Astrocyte (in vitro differentiated cells and primary cell): ENCODE data around the gene MKI67. TPM values are rescaled to one million over a fixed set of nuclear protein-coding genes. Genes with fewer than 3 reads are reported as not detected.

Experiments used
- DNase-seq: peaks from one replicate; pipeline ENCODE4 v3.0.0-alpha.2; 2010; ENCODE audit warnings: low read depth
- FAIRE-seq: peaks from 2 replicates; lab custom pipeline; 2011; peaks lifted over from hg19 to GRCh38; lab: Jason Lieb, UNC
- H2AFZ ChIP-seq: 2 replicates; pipeline ENCODE4 v1.6.0; 2012; ENCODE audit warnings: low read depth, low read length, inconsistent platforms
- H3K27ac ChIP-seq: 2 replicates; pipeline ENCODE4 v1.5.1; 2011; ENCODE audit warnings: low read depth, low read length, inconsistent platforms
- H3K27me3 ChIP-seq: 2 replicates; pipeline ENCODE4 v1.6.0; 2011; ENCODE audit warnings: low read length, inconsistent platforms; ENCODE audit not compliant: insufficient read depth
- H3K36me3 ChIP-seq: 2 replicates; pipeline ENCODE4 v1.5.1; 2011; ENCODE audit warnings: low read length, inconsistent platforms; ENCODE audit not compliant: insufficient read depth
- H3K4me1 ChIP-seq: 2 replicates; pipeline ENCODE4 v1.5.1; 2011; ENCODE audit warnings: low read length, inconsistent platforms; ENCODE audit not compliant: insufficient read depth
- H3K4me2 ChIP-seq: 2 replicates; pipeline ENCODE4 v1.6.0; 2012; ENCODE audit warnings: low read length, inconsistent platforms
- H3K4me3 ChIP-seq: 2 replicates; pipeline ENCODE4 v1.5.1; 2011; ENCODE audit warnings: low read depth, mild to moderate bottlenecking, low read length, inconsistent platforms; ENCODE audit not compliant: insufficient read depth
- H3K79me2 ChIP-seq: 2 replicates; pipeline ENCODE4 v1.6.0; 2012; ENCODE audit warnings: mild to moderate bottlenecking, low read length, inconsistent platforms; ENCODE audit not compliant: insufficient read depth
- H3K9ac ChIP-seq: 2 replicates; pipeline ENCODE4 v1.6.0; 2012; ENCODE audit warnings: mild to moderate bottlenecking, low read length, inconsistent platforms
- H3K9me3 ChIP-seq: 2 replicates; pipeline ENCODE4 v1.5.1; 2012; ENCODE audit warnings: low read depth, mild to moderate bottlenecking, low read length, inconsistent platforms; ENCODE audit not compliant: insufficient read depth
- H4K20me1 ChIP-seq: 2 replicates; pipeline ENCODE4 v1.6.0; 2012; ENCODE audit warnings: low read length, inconsistent platforms; ENCODE audit not compliant: insufficient read depth
- H3K27ac Mint-ChIP-seq: one replicate; pipeline ENCODE4 v1.8.0; 2021; ENCODE audit warnings: mild to moderate bottlenecking, mixed read lengths; ENCODE audit not compliant: unreplicated experiment
- H3K27me3 Mint-ChIP-seq: one replicate; pipeline ENCODE4 v1.8.0; 2021; ENCODE audit warnings: low read depth, mixed read lengths; ENCODE audit not compliant: unreplicated experiment
- H3K36me3 Mint-ChIP-seq: one replicate; pipeline ENCODE4 v1.8.0; 2021; ENCODE audit warnings: low read depth, mixed read lengths; ENCODE audit not compliant: unreplicated experiment
- H3K4me1 Mint-ChIP-seq: one replicate; pipeline ENCODE4 v1.8.0; 2021; ENCODE audit warnings: low read depth, mixed read lengths; ENCODE audit not compliant: unreplicated experiment
- H3K4me3 Mint-ChIP-seq: one replicate; pipeline ENCODE4 v1.8.0; 2021; ENCODE audit warnings: mild to moderate bottlenecking, moderate library complexity, mixed read lengths; ENCODE audit not compliant: unreplicated experiment
- H3K9me3 Mint-ChIP-seq: one replicate; pipeline ENCODE4 v1.8.0; 2021; ENCODE audit warnings: mild to moderate bottlenecking, mixed read lengths; ENCODE audit not compliant: unreplicated experiment
- EZH2 ChIP-seq: IDR thresholded peaks from 2 replicates; pipeline ENCODE4 v1.6.1; 2012; ENCODE audit warnings: mild to moderate bottlenecking, low read length, inconsistent platforms; ENCODE audit not compliant: insufficient read depth
- total RNA-seq: library from RNA; stranded (reverse); gene quantifications from 2 replicates; pipeline ENCODE4 v1.2.1, GENCODE V29; 2021
- TF ChIP-seq, protein P1 (sequence below): IDR thresholded peaks from 2 replicates; pipeline ENCODE4 v1.5.1; 2011; ENCODE audit warnings: low read depth, mild to moderate bottlenecking, inconsistent platforms, low read length, moderate library complexity; ENCODE audit not compliant: insufficient read depth

MKI67 gene
- total RNA-seq, 1 donor from 2014 or later: 4.6 TPM

DNA sequence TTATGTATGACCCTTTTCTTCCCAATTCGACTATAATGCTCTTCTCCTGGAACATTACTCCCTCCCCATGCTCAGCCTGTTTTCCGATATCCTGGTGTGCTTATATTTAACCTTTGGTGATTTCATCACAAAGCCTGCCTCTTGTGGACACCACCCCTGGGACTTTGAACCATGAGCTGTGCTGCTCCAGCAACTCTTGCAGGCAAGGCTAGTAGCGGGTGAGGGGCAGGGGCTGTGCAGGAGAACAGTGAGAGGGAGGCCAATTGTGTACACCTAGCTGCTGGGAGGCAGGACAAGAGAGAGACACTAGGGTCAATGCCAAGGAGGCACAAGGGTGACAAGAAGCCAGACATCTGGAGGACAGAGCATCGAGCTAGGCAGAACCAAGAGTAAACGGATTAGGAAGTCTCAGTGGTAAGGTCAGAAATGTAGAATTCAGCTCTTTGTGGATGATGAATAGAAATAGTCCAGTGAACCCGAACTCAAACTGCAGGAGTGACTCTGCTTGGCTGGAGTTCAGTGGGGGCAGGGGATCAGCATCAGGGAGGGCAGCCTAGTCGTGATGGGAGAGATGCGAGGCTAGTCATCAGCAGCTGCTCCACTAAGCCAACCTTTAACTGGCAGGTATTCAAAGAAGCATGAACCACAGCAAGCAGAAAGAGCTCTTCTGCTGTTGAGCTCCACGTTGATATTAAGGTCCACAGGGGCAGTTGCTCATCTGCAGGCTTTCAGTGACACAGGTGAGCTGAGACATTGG, 31.0 kb upstream of the MKI67 start:
- no peak overlapping the region for H3K27ac Mint-ChIP-seq
- Histone ChIP-seq H3K27ac (no peak overlapping the region), H3K4me3 (no peak overlapping the region), H3K4me2 (no peak overlapping the region), H4K20me1 (no peaks in the 10 kb centered on the region), H2AFZ (no peak overlapping the region), H3K9me3 (no peaks in the 10 kb centered on the region), H3K79me2 (no peaks in the 10 kb centered on the region), H3K4me1 (no peaks in the 10 kb centered on the region), H3K9ac (no peak overlapping the region), H3K27me3 (peaks cover 9% of the 10 kb centered on the region), H3K36me3 (no peaks in the 10 kb centered on the region)
- H3K27me3 Mint-ChIP-seq: peaks cover 61% of the 10 kb centered on the region
- no peaks in the 10 kb centered on the region for H3K4me1 Mint-ChIP-seq
- FAIRE-seq: no peak
- TF ChIP-seq, protein P1, sequence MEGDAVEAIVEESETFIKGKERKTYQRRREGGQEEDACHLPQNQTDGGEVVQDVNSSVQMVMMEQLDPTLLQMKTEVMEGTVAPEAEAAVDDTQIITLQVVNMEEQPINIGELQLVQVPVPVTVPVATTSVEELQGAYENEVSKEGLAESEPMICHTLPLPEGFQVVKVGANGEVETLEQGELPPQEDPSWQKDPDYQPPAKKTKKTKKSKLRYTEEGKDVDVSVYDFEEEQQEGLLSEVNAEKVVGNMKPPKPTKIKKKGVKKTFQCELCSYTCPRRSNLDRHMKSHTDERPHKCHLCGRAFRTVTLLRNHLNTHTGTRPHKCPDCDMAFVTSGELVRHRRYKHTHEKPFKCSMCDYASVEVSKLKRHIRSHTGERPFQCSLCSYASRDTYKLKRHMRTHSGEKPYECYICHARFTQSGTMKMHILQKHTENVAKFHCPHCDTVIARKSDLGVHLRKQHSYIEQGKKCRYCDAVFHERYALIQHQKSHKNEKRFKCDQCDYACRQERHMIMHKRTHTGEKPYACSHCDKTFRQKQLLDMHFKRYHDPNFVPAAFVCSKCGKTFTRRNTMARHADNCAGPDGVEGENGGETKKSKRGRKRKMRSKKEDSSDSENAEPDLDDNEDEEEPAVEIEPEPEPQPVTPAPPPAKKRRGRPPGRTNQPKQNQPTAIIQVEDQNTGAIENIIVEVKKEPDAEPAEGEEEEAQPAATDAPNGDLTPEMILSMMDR: no peak
- no peak for TF ChIP-seq EZH2
- no peaks in the 10 kb centered on the region for H3K36me3 Mint-ChIP-seq
- DNase-seq: no peak
- H3K4me3 Mint-ChIP-seq: no peak overlapping the region
- peaks cover 2% of the 10 kb centered on the region for H3K9me3 Mint-ChIP-seq

DNA sequence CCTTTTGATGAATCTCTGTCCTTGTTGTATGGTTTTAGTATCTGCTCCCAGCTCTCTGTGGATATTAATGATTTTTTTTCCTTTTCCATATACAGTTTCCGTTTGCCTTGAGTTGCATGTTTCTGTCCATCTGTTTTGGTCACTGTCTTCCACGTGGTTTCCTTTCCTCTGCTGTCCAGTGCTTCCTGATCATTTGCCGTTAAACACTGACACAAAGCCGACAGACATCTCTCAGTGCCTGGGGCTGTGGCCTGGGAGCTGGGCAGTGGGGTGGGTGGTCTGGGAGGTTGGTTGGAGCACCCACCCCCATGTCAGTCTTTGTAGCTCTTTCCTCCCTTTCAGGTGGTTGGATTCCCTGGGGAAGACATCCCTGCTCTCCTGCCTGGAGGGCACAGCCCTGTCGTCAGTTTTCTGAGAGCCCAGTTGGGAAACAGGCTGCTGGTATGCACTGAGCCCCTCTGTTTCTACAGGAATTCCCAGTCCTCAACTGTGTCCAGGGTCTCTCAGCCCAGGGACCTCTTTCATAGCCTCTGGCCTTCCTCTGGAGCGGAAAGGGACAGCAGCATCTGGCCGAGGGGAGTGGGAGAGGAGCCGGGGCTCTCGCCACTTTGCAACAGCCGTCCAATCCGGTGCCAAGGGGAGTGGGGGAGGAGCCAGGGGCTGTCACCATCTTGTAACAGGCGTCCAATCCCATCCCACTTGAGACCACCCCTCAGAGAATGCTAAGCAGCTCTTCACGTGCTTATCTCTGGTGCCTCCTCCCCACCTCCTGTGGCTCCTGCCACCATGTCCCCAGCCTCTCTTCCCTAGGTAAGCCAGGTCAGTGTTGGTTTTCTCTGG, 26.7 kb upstream of the MKI67 start:
- peaks cover 3% of the 10 kb centered on the region for H3K4me1 ChIP-seq
- no peak overlapping the region for H2AFZ ChIP-seq
- H3K79me2 ChIP-seq: no peaks in the 10 kb centered on the region
- H3K27me3 Mint-ChIP-seq: peaks cover 49% of the 10 kb centered on the region
- DNase-seq (no peak), FAIRE-seq (no peak)
- H3K36me3 ChIP-seq: no peaks in the 10 kb centered on the region
- H3K36me3 Mint-ChIP-seq: no peaks in the 10 kb centered on the region
- no peak overlapping the region for H3K4me3 ChIP-seq
- no peak overlapping the region for H3K27ac Mint-ChIP-seq
- H3K4me3 Mint-ChIP-seq: no peak overlapping the region
- no peak overlapping the region for H3K4me2 ChIP-seq
- H4K20me1 ChIP-seq: no peaks in the 10 kb centered on the region
- peaks cover 2% of the 10 kb centered on the region for H3K9me3 Mint-ChIP-seq
- no peak overlapping the region for H3K9ac ChIP-seq
- TF ChIP-seq EZH2: no peak
- TF ChIP-seq, protein P1: no peak
- H3K9me3 ChIP-seq: no peaks in the 10 kb centered on the region
- peaks cover 9% of the 10 kb centered on the region for H3K27me3 ChIP-seq
- H3K4me1 Mint-ChIP-seq: no peaks in the 10 kb centered on the region
- no peak overlapping the region for H3K27ac ChIP-seq
